IMR-90 (cell line): ENCODE measurements around the gene CCDC51. TPM values are rescaled to one million over a fixed set of nuclear protein-coding genes. Genes with fewer than 3 reads are reported as not detected.

ENCODE experiments used
- ATAC-seq: fragments of 200-7000 bp; cut with Tn5 transposase; 2 replicates; pipeline ENCODE4 v1.9.1; 2020; ENCODE audit warnings: low read depth, mild to moderate bottlenecking, moderate library complexity
- BruUV-seq: library from RNA; stranded (reverse); fragments of 400-500 nt; replicated peaks from 2 replicates; lab custom pipeline; 2021; lab: Mats Ljungman, UMichigan
- CTCF ChIA-PET: fragments of 300-600 bp; formaldehyde crosslinking; extraction: SDS; loops from one replicate; lab custom pipeline; 2021; ENCODE audit warnings: antibody characterized with exemption; lab: Yijun Ruan, JAX
- POLR2A ChIA-PET: fragments of 300-600 bp; sonication (Branson Sonifier 250); formaldehyde crosslinking; loops from one replicate; lab custom pipeline; 2022; ENCODE audit warnings: antibody characterized with exemption; ENCODE audit not compliant: unreplicated experiment; lab: Charles Lee
- DNase-seq: peaks from one replicate; pipeline ENCODE4 v3.0.0; 2013
- H2AFZ ChIP-seq: replicated peaks from 2 replicates; pipeline ENCODE3; 2013; ENCODE audit warnings: low read length, mild to moderate bottlenecking; ENCODE audit not compliant: poor library complexity
- H2AK5ac ChIP-seq: 2 replicates; pipeline ENCODE4 v1.6.1; 2013; ENCODE audit warnings: low read depth, low read length, inconsistent platforms
- H2AK9ac ChIP-seq: replicated peaks from 2 replicates; pipeline ENCODE3; 2013; ENCODE audit warnings: mild to moderate bottlenecking, low read depth, low read length, moderate library complexity; ENCODE audit not compliant: poor library complexity
- H2BK120ac ChIP-seq: 2 replicates; pipeline ENCODE4 v1.6.1; 2013; ENCODE audit warnings: low read depth, low read length, inconsistent platforms
- H2BK15ac ChIP-seq: 3 replicates; pipeline ENCODE4 v1.6.1; 2013; ENCODE audit warnings: low read depth, low read length, inconsistent platforms
- H2BK20ac ChIP-seq: 2 replicates; pipeline ENCODE4 v1.6.1; 2013; ENCODE audit warnings: low read depth, mild to moderate bottlenecking, inconsistent platforms, low read length, moderate library complexity
- H2BK5ac ChIP-seq: 2 replicates; pipeline ENCODE4 v1.6.1; 2013; ENCODE audit warnings: mild to moderate bottlenecking, low read depth, low read length, inconsistent platforms; ENCODE audit not compliant: poor library complexity, severe bottlenecking
- H3K14ac ChIP-seq: replicated peaks from 2 replicates; pipeline ENCODE4 v1.6.1; 2013; ENCODE audit warnings: low read depth, low read length, inconsistent platforms
- H3K18ac ChIP-seq: 2 replicates; pipeline ENCODE4 v1.6.1; 2013; ENCODE audit warnings: low read depth, low read length, control low read depth
- H3K23ac ChIP-seq: 2 replicates; pipeline ENCODE4 v1.6.1; 2013; ENCODE audit warnings: low read depth, low read length, inconsistent platforms
- H3K27ac ChIP-seq: 2 replicates; pipeline ENCODE4 v1.5.1; 2013; ENCODE audit warnings: mild to moderate bottlenecking, control low read depth, low read length; ENCODE audit not compliant: insufficient read depth
- H3K27me3 ChIP-seq: 2 replicates; pipeline ENCODE4 v1.6.1; 2013; ENCODE audit warnings: low read length; ENCODE audit not compliant: control insufficient read depth, insufficient read depth
- H3K36me3 ChIP-seq: 2 replicates; pipeline ENCODE4 v1.6.1; 2013; ENCODE audit warnings: low read length, mixed read lengths; ENCODE audit not compliant: control insufficient read depth, insufficient read depth
- H3K4ac ChIP-seq: 2 replicates; pipeline ENCODE4 v1.6.1; 2013; ENCODE audit warnings: low read depth, low read length, inconsistent platforms
- H3K4me1 ChIP-seq: 2 replicates; pipeline ENCODE4 v1.6.1; 2013; ENCODE audit warnings: low read length, mixed read lengths; ENCODE audit not compliant: control insufficient read depth, insufficient read depth
- H3K4me2 ChIP-seq: 2 replicates; pipeline ENCODE4 v1.6.1; 2013; ENCODE audit warnings: low read depth, mild to moderate bottlenecking, control low read depth, low read length, moderate library complexity
- H3K4me3 ChIP-seq: 2 replicates; pipeline ENCODE4 v1.5.1; 2013; ENCODE audit warnings: low read depth, mild to moderate bottlenecking, control low read depth, low read length, moderate library complexity; ENCODE audit not compliant: insufficient read depth
- H3K56ac ChIP-seq: 2 replicates; pipeline ENCODE4 v1.6.1; 2013; ENCODE audit warnings: low read length, inconsistent platforms; ENCODE audit not compliant: insufficient read depth; ENCODE audit errors: extremely low read depth
- H3K79me1 ChIP-seq, 2 experiments: 2 replicates each; pipeline ENCODE4 v1.6.1; 2013; ENCODE audit warnings: low read length in 2 of 2, inconsistent platforms in 1 of 2, low read depth in 1 of 2
- H3K9ac ChIP-seq: 2 replicates; pipeline ENCODE4 v1.6.1; 2013; ENCODE audit warnings: low read depth, low read length, control low read depth
- H3K9me1 ChIP-seq: 2 replicates; pipeline ENCODE4 v1.6.1; 2013; ENCODE audit warnings: low read length, inconsistent platforms; ENCODE audit not compliant: insufficient read depth
- H3K9me3 ChIP-seq: 2 replicates; pipeline ENCODE4 v1.6.1; 2013; ENCODE audit warnings: low read length; ENCODE audit not compliant: control insufficient read depth, insufficient read depth
- H4K20me1 ChIP-seq: 2 replicates; pipeline ENCODE4 v1.6.1; 2013; ENCODE audit warnings: low read length, inconsistent platforms; ENCODE audit not compliant: insufficient read depth
- H4K5ac ChIP-seq: 2 replicates; pipeline ENCODE4 v1.6.1; 2013; ENCODE audit warnings: mild to moderate bottlenecking, low read depth, low read length, control low read depth
- H4K8ac ChIP-seq, 2 experiments: 2 replicates each; pipeline ENCODE4 v1.6.1; 2013; ENCODE audit warnings: low read depth in 2 of 2, low read length in 2 of 2, control low read depth in 1 of 2, inconsistent platforms in 1 of 2
- H4K91ac ChIP-seq: 2 replicates; pipeline ENCODE4 v1.6.1; 2013; ENCODE audit warnings: low read depth, low read length, inconsistent platforms; ENCODE audit not compliant: insufficient read depth
- BHLHE40 ChIP-seq: fragments of 150-350 bp; IDR thresholded peaks from 2 replicates; pipeline ENCODE4 v1.6.1; 2016; ENCODE audit warnings: mild to moderate bottlenecking, low read depth, low read length
- CEBPB ChIP-seq: IDR thresholded peaks from 2 replicates; pipeline ENCODE4 v1.6.1; 2012; ENCODE audit warnings: low read depth, low read length, improper control_type of control experiment
- CHD1 ChIP-seq: IDR thresholded peaks from 2 replicates; pipeline ENCODE4 v1.6.1; 2012; ENCODE audit warnings: low read depth, low read length, improper control_type of control experiment
- MAFK ChIP-seq: IDR thresholded peaks from 2 replicates; pipeline ENCODE4 v1.6.1; 2012; ENCODE audit warnings: low read depth, low read length, improper control_type of control experiment
- POLR2A ChIP-seq: IDR thresholded peaks from 2 replicates; pipeline ENCODE4 v1.6.1; 2012; ENCODE audit warnings: mild to moderate bottlenecking, low read depth, low read length
- SMC3 ChIP-seq: fragments of 150-350 bp; IDR thresholded peaks from 2 replicates; pipeline ENCODE4 v1.6.1; 2016; ENCODE audit warnings: low read depth, mild to moderate bottlenecking, antibody characterized with exemption, low read length, moderate library complexity
- WGBS, 2 experiments: methylation state at CpG; one replicate each; pipeline versions ENCODE4 v1.1.5 to v1.1.7; 2013; ENCODE audit warnings: missing lambda C conversion rate in 2 of 2; ENCODE audit not compliant: insufficient read length in 1 of 2; ENCODE audit errors: extremely low coverage in 2 of 2; 5-methylcytosine and 5-hydroxymethylcytosine counted together
- dilution Hi-C: fragments of 300-500 bp; cut with HindIII; formaldehyde crosslinking; loops from one replicate; pipeline ENCODE4 v1.14.3; 2018; ENCODE audit warnings: low sequenced_read_pairs; ENCODE audit not compliant: unreplicated experiment
- in situ Hi-C: fragments of 300-500 bp; cut with MboI; formaldehyde crosslinking; loops from 3 replicates; pipeline ENCODE4 v1.14.3; 2019; ENCODE audit warnings: low sequenced_read_pairs, inconsistent platforms, mixed read lengths
- intact Hi-C: fragments of 100-400 bp; cut with micrococcal nuclease; formaldehyde crosslinking; loops from 2 replicates; pipeline ENCODE4 v1.10.0; 2022
- polyA plus RNA-seq, 3 experiments: library from polyadenylated mRNA; depleted of rRNA; stranded (reverse); fragments of >200 nt; gene quantifications; 2 replicates each; pipeline ENCODE4 v1.2.3, GENCODE V29; 2012; ENCODE audit warnings: low replicate concordance in 1 of 3
- total RNA-seq: library from RNA; depleted of rRNA; stranded (reverse); fragments of >200 nt; gene quantifications from 2 replicates; pipeline ENCODE4 v1.2.3, GENCODE V29; 2012
- TF ChIP-seq, protein P1 (sequence below): conservative IDR thresholded peaks from 2 replicates; pipeline ENCODE4 v1.5.1; 2012; ENCODE audit warnings: mild to moderate bottlenecking, low read depth, low read length, improper control_type of control experiment
- TF ChIP-seq, protein P2 (sequence below): fragments of 150-350 bp; IDR thresholded peaks from 2 replicates; pipeline ENCODE4 v1.6.1; 2016; ENCODE audit warnings: low read depth, mild to moderate bottlenecking, low read length, moderate library complexity, borderline replicate concordance

The CCDC51 gene
- total and polyA plus RNA-seq, 2 of the 4 experiments (the other 2 are of a cell fraction) = 11.0 to 16.1 TPM

DNA sequence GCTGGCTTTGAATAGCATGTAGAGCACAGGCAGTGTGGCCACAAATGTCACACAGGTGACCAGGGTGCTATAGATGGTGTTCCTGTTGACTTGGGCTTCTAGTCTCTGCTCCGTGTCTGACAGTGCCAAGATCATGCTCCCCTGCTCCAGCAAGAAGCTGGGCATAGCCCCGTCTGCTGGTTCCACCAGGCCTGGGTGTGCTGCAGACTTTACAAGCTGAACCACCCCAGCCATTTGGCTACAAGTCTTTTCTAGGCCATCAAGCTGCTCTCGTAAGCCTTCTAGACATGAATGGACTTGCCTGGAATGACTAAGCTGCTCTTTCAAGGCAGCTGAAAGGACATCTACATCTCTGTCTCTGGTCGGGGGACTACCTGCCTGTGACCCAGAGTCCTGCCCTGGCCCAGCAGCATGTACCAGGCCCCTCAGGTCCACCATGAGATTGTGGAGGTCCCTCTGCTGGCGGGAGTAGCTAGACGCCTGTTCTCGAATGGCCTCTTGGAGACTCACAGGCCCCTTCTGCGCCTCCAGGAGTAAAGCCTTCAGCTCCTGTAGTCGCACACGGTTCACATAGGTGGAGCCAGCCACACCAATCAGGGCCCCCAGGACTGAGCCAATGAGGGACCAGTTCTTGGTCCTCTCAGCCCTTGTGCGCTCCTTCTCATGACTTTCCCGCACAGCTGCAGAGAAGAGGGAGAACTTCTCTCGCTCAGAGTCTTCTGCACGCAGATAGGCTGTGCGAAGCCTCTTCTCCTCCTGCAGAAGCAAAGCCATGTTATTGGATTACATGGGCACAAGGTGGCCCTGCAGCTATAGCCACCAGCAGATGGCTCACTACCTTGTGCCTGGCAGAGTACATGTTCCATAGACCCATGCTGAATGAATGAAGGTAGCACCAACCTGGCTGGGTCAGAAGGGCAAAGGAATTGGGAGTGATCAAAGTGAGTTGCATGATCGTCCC lies 7.2 kb downstream of the CCDC51 start:
- ChIA-PET CTCF (interaction anchor here (0.9 to 2.7 kb wide), 3 partner anchors 32 to 159 kb away, joined by 4 to 16 read pairs (median 4); no protein-coding TSS in a partner anchor), POLR2A (no interaction called here)
- Histone ChIP-seq H4K20me1 (peaks cover 7% of the 10 kb centered on the region), H3K23ac (no peak overlapping the region), H3K27me3 (no peaks in the 10 kb centered on the region), H2BK120ac (peak overlapping the region; percentile 41; the same call in 1 of the 2 replicates), H2AFZ (peak overlapping the region; percentile 26), H2BK20ac (peak overlapping the region; percentile 61; the same call in 1 of the 2 replicates), H3K27ac (0 out of 2 replicates have a peak overlapping the region, but pooled peaks have one; percentile 21), H4K5ac (peak overlapping the region; percentile 71; the same call in 1 of the 2 replicates), H4K91ac (peak overlapping the region; percentile 83), H3K4me1 (peaks cover 8% of the 10 kb centered on the region; the same call in 1 of the 2 replicates), H2AK9ac (peak overlapping the region; percentile 66), H3K9me1 (peaks cover 5% of the 10 kb centered on the region), H3K4me3 (no peak overlapping the region), H3K36me3 (peaks cover 18% of the 10 kb centered on the region), H2BK15ac (no peak overlapping the region), H2AK5ac (no peak overlapping the region), H3K18ac (peak overlapping the region; percentile 68), H4K8ac (peak overlapping the region in 1 of 2 experiments; percentile 8; a peak in 1 of 4 replicates), H3K4me2 (no peak overlapping the region), H2BK5ac (peak overlapping the region; percentile 77), H3K56ac (no peak overlapping the region), H3K4ac (peak overlapping the region; percentile 47), H3K14ac (no peak overlapping the region), H3K9me3 (no peaks in the 10 kb centered on the region), H3K79me1 (peaks cover 12 to 32% of the 10 kb centered on the region in 2 experiments; a peak in 3 of 4 replicates), H3K9ac (no peak overlapping the region)
- BruUV-seq = no TSS peak
- intact Hi-C loops (no loop called here), dilution Hi-C loops (no loop called here), in situ Hi-C loops (no loop called here)
- TF ChIP-seq SMC3 = no peak
- TF ChIP-seq POLR2A = no peak
- no peak for TF ChIP-seq MAFK
- TF ChIP-seq, protein P1, sequence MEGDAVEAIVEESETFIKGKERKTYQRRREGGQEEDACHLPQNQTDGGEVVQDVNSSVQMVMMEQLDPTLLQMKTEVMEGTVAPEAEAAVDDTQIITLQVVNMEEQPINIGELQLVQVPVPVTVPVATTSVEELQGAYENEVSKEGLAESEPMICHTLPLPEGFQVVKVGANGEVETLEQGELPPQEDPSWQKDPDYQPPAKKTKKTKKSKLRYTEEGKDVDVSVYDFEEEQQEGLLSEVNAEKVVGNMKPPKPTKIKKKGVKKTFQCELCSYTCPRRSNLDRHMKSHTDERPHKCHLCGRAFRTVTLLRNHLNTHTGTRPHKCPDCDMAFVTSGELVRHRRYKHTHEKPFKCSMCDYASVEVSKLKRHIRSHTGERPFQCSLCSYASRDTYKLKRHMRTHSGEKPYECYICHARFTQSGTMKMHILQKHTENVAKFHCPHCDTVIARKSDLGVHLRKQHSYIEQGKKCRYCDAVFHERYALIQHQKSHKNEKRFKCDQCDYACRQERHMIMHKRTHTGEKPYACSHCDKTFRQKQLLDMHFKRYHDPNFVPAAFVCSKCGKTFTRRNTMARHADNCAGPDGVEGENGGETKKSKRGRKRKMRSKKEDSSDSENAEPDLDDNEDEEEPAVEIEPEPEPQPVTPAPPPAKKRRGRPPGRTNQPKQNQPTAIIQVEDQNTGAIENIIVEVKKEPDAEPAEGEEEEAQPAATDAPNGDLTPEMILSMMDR = 0 out of 2 replicates have a peak, but pooled peaks have one; percentile 16
- no peak for TF ChIP-seq CHD1
- TF ChIP-seq CEBPB = no peak
- TF ChIP-seq, protein P2, sequence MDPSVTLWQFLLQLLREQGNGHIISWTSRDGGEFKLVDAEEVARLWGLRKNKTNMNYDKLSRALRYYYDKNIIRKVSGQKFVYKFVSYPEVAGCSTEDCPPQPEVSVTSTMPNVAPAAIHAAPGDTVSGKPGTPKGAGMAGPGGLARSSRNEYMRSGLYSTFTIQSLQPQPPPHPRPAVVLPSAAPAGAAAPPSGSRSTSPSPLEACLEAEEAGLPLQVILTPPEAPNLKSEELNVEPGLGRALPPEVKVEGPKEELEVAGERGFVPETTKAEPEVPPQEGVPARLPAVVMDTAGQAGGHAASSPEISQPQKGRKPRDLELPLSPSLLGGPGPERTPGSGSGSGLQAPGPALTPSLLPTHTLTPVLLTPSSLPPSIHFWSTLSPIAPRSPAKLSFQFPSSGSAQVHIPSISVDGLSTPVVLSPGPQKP = no peak
- TF ChIP-seq BHLHE40 = no peak
- peak; percentile 14 for DNase-seq
- ATAC-seq = no peak
- WGBS, 2 experiments = 81% methylated on average over 9 of the region's 16 CpGs; no CpG with 5 or more reads in 1 of the 2 experiments
